HG02970 (cell line): ENCODE results near the gene PDZD7.
A peak's percentile ranks its signal among the peaks of the same experiment; 100 is the strongest.

Experiments used
- ATAC-seq: cut with Tn5 transposase; IDR thresholded peaks from one replicate; pipeline ENCODE4 v1.9.1; 2021; ENCODE audit warnings: mild to moderate bottlenecking, moderate library complexity, moderate number of reproducible peaks; ENCODE audit not compliant: unreplicated experiment, low FRiP score

PDZD7 gene

GRCh38 chr10:101007099-101007711, 23.7 kb downstream of the PDZD7 start:
- ATAC-seq: no peak

GRCh38 chr10:101006593-101007098, 24.3 kb downstream of the PDZD7 start:
- ATAC-seq: no peak

- no peak for ATAC-seq
Observed at GRCh38 chr10:101005869-101006567, 24.9 kb downstream of the PDZD7 start.

GRCh38 chr10:101005361-101005760, 25.6 kb downstream of the PDZD7 start:
- no peak for ATAC-seq

DNA sequence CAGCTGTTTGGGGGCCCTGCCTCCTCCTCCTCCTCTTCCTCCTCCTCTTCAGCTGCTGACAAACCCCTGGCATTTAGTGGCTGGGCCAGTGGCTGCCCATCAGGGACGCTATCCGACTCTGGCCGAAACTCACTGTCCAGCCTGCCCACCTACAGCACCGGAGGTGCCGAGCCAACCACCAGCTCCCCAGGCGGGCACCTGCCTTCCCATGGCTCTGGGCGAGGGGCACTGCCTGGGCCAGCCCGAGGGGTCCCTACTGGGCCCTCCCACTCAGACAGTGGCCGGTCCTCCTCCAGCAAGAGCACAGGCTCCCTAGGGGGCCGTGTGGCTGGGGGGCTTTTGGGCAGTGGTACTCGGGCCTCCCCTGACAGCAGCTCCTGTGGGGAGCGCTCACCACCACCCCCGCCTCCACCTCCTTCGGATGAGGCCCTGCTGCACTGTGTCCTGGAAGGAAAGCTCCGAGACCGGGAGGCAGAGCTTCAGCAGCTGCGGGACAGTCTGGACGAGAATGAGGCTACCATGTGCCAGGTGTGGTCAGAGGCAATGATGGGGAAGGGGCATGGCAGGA, 27.2 kb downstream of the PDZD7 start:
- no peak for ATAC-seq

DNA sequence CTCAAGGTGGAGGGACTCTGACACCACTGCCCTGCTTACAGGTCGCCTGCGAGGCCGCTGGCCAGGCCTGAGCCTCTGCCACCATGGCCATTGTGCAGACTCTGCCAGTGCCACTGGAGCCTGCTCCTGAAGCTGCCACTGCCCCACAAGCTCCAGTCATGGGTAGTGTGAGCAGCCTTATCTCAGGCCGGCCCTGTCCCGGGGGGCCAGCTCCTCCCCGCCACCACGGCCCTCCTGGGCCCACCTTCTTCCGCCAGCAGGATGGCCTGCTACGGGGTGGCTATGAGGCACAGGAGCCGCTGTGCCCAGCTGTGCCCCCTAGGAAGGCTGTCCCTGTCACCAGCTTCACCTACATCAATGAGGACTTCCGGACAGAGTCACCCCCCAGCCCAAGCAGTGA, 28.5 kb downstream of the PDZD7 start:
- ATAC-seq: no peak

DNA sequence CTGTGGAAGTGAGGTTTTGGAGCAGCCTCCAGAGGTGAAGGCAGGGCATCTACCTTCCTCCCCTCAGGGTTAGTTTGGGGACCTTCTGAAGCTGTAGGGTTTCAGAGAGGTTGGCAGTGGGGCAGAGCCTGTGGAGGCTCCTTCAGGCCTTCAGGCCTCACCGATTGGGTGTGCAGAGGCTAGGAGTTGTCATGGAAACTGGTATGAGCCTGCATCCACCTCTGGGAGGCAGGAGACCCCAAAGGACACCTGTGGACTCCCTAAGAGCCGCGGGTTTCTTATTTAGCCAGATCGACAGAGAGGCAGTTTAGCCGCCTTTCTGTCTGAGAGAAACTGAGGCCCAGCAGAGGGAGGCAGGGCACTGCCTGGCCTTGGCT, 29.3 kb downstream of the PDZD7 start:
- ATAC-seq: no peak

DNA sequence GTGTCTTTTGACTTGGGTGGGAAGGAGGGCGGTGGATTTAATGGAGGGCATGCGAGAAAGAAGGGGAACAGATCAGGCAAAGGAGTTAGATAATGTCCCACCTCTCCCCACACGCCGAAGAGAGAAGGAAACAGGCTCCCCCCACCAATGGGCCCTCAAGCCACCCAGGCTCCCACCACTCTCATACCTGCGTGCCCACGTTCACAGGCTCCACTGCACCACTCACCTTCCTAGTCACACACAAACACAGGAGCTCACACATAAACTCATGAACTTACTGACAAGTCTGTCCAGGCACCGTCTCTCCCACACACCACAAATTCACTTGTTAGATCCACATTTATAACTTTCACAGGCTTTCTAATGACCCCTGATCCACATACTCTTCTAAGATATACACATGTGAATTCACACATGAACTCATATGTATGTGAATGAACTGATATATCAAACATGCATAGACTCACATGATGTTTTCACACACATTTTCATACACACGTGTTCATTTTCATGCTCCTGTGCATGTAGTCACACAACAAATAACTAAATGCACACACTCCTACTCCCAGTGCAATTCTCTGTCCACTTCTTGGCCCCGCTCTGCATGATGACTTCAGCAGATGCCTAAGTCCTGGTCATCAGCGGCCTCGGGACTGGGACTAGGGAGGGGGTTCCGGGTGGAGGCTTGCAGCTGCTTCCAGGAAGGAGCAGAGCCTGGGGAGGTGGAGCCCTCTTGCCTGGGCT, 29.8 kb downstream of the PDZD7 start:
- no peak for ATAC-seq

GRCh38 chr10:101000127-101000914, 30.6 kb downstream of the PDZD7 start:
- ATAC-seq: no peak

GRCh38 chr10:100999742-101000126, 31.2 kb downstream of the PDZD7 start, which contains the start of gene LZTS2:
Gene LZTS2, plus strand, starts transcription at chr10:100999808. Its CDS starts 2,731 bp downstream, at chr10:101002539.
- no peak for ATAC-seq

GRCh38 chr10:100998991-100999741, 31.8 kb downstream of the PDZD7 start:
- peak; percentile 43 for ATAC-seq

DNA sequence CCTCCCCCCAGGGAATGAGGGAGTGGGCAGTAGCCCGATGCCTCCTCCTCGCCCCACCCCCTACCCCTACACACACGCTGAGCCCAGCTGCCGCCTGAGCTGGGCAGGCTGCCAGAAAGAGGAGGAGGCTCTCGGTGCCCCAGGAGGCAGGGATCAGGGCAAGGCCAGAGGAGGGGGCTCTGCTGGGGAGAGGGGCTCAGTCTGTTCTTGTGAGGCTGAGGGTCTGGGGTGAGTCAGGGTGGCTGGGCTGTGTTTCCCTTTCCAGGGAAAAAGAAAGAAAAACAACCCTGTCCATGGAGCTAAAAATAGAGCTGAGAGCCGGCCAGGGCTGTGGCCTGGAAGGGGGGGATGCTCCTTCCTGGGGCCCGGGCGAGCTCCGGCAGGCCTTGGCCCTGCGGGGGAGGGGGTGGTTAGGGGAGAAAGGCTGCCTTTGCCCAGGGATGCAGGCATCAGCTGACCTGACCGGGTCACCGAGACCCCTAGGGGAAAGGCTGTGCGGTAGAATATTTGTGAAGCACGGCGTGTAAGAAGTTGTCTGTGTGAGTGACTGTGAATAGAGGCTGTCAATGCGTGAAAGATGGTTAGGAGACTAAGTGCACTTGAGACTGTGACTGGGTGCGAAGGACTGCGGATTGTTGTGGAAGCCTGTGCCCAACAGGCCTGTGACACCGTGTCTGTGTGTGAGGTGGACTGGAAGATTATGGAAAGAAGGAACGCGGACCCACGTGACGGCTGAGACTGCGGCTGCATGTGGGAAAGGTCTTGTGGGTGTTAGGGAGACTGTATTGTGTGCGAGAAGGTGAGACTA, 32.5 kb downstream of the PDZD7 start:
- no peak for ATAC-seq

DNA sequence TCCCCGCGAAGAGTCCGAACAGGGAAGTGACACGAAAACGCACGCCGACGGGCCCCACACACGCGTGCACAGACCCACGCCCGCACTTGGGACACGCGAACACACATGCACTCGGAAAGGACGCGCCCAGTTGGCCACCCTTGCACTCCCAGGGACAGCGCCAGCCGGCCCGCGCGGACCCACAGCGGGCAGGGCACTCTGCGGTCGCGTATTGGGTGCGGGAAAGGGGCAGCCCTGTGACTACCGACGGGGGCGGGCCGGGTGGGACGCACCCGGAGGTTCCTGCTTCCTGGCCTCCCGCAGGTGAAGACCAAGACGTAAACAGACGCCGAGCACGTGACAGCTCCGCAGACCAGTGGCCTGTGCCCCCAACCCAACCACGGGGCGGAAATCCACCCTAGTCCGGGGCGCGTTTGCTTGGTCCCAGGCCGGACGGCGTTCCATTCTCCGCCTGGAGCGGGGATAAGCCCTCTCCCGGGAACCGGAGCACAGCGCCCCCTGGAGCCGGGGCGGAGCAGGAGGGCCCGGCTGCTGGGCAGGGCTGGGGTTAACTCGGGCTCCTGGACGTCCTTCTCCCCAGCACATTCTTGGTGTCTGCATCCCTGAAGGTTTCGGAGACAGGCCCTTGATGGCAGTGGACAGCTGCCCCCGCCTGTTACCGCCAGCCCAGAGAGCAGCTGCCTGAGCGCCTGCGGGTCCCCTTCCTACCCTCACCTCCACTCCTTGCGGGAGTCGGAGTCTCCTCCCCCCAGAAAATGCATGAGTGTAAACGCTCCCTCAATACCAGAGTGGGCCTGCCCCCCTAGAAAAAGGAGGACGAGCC, 33.4 kb downstream of the PDZD7 start:
- no peak for ATAC-seq

DNA sequence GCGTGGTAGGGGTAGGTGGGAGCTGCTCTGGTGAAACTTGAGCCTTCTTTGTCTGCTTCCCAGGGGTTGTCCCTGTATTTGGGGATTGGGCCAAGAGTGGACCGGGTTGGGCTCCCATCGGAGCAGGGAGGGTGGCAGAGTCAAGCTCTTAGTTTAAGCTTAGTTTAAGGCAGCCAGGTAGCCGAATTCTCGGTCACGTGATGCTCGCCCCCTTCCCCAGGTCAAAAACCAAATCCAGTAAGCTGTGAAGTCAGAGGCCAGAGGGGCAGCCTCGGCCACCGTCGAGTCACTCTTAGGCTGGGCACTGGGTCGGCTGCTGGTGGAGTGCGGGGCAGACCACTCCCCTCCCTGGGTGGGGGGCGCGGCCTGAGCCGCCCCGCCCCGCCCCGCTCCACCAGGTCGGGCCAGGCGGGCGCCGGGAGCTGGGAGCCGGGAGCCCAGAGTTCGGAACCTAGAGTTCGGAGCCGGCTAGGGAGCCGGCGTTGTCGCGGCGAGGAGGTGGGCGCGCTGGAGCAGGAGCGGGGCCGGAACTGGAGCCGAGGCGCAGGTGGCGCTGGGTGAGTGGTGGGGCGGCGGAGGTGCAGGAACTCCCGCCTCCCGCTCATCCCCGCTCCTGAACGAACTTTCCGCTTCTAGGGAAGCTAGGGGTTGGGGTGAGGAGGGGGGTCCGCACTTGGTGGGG, 34.1 kb downstream of the PDZD7 start:
- ATAC-seq: no peak

- no peak for ATAC-seq
Observed at GRCh38 chr10:100995181-100995580, 35.7 kb downstream of the PDZD7 start.

DNA sequence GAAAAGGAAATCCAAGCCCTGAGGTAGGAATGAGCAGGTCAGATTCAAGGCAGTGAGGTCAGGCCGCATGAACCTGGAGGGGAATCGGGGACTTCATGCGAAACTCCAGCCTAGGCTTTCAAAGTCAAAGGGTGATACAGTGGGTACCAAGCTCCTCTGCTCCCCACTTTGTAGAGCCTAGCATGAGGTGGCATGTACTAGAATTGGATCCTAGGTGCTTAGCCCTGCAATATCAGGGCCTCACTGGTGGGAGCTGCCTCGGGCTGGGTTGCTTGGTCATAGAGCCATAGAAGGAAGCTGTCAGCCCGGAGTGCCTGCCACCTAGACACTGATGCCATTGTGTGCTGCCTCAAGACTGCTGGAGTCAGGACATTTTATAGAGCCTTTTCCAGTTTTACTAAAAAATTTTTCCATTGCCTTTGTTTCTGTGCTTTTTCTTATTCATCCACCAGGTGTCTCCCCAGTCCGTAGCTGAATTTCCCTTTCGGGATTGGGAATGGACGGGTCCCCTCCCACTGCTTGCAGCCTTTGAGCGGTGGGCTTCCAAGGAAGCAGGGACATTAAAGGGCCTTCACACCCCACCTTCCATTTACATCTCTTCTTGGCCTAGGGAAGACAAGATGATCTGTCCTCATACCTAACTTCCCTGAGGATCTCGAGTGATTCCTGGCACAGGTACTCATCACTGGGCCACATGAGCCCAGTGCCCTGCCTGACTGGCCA, 36.8 kb downstream of the PDZD7 start:
- no peak for ATAC-seq

- no peak for ATAC-seq
Observed at GRCh38 chr10:100989088-100989487, 41.8 kb downstream of the PDZD7 start.
